Measurements from ENCODE around the gene RABGAP1L. TPM values are rescaled to one million over a fixed set of nuclear protein-coding genes. Genes with fewer than 3 reads are reported as not detected.

Gene RABGAP1L
- total RNA-seq, 1 experiment from 2014 or later: 29.3 TPM

DNA sequence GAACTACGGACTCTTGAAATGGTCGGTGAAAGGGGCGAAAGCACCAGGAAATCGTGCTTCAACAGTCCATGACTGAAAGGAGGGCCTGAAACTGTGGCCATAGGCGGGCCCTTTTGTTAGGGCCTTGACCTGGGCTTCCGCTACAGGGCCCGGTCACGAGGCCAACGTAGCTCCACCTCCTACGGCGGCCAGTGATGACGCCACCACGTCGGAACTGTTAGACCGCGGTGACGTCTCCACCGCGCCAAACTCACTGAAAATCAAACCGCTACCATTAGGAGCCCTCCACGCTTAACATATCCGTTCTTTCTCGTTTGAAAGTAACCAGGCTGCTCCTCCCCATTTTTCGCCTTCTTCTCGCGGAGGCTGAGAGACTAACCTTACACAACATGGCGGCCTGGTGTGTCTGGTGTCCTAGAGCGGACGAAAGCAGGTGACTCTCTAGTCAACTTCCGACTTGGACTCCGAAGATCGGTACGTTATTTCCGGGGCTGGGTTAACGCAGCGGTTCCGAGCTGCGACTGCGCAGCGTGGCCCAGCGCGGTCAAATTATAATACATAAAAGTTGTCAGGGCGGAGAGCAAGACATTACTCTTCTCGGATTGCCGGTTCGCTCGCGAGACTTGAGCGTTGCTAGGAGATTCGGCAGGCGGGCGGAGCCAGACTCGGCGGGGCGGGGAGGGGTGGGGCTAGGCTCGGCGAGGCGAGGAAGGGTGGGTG, 840.1 kb downstream of the RABGAP1L start (continued):
- TF ChIP-seq, protein P1, sequence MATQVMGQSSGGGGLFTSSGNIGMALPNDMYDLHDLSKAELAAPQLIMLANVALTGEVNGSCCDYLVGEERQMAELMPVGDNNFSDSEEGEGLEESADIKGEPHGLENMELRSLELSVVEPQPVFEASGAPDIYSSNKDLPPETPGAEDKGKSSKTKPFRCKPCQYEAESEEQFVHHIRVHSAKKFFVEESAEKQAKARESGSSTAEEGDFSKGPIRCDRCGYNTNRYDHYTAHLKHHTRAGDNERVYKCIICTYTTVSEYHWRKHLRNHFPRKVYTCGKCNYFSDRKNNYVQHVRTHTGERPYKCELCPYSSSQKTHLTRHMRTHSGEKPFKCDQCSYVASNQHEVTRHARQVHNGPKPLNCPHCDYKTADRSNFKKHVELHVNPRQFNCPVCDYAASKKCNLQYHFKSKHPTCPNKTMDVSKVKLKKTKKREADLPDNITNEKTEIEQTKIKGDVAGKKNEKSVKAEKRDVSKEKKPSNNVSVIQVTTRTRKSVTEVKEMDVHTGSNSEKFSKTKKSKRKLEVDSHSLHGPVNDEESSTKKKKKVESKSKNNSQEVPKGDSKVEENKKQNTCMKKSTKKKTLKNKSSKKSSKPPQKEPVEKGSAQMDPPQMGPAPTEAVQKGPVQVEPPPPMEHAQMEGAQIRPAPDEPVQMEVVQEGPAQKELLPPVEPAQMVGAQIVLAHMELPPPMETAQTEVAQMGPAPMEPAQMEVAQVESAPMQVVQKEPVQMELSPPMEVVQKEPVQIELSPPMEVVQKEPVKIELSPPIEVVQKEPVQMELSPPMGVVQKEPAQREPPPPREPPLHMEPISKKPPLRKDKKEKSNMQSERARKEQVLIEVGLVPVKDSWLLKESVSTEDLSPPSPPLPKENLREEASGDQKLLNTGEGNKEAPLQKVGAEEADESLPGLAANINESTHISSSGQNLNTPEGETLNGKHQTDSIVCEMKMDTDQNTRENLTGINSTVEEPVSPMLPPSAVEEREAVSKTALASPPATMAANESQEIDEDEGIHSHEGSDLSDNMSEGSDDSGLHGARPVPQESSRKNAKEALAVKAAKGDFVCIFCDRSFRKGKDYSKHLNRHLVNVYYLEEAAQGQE (IDR thresholded peaks at IDR 0.05; ENCODE audit: low read depth): no peak
- TF ChIP-seq FOSL1 (IDR thresholded peaks at IDR 0.05; ENCODE audit: low read depth) (peak; percentile 17; the same call in 1 of the 2 replicates), RAD21 (IDR thresholded peaks at IDR 0.05; ENCODE audit: low read depth) (no peak)

GRCh38 chr1:174999936-175000696, 840.8 kb downstream of the RABGAP1L start, which contains the start of gene CACYBP:
TSS of gene CACYBP (plus strand) at chr1:174999947. CDS start at chr1:175000181, 234 bp downstream.
- no peak for ATAC-seq
- POLR2A ChIA-PET: interaction anchor here (0.6 to 2.6 kb wide), 12 partner anchors 11 to 224 kb away, joined by 3 to 21 read pairs (median 4); partner anchors contain the start of gene MRPS14
- Histone ChIP-seq H3K27me3 (ENCODE audit: insufficient read depth, low read length) (no peaks in the 10 kb centered on the region), H4K20me1 (ENCODE audit: insufficient read depth) (peaks cover 22% of the 10 kb centered on the region; the same call in 1 of the 2 replicates), H2AFZ (ENCODE audit: low read depth, low read length, poor library complexity, severe bottlenecking) (peak within 1 kb of the TSS; percentile 64), H3K36me3 (ENCODE audit: control insufficient read depth in 1 of 2, insufficient read depth in 2 of 2, low read length in 2 of 2) (no peaks in the 10 kb centered on the region; a peak in 1 of 4 replicates), H3K4me1 (ENCODE audit: control insufficient read depth in 1 of 2, insufficient read depth in 2 of 2, low read length in 2 of 2) (peaks cover 8 to 32% of the 10 kb centered on the region in 2 experiments), H3K4me3 (replicated peaks in 1 of 2; ENCODE audit: low read depth in 1 of 2, low read length in 2 of 2) (peak within 1 kb of the TSS; percentile 87 to 96), H3K4me2 (ENCODE audit: low read length) (peak within 1 kb of the TSS; percentile 91), H3K79me2 (ENCODE audit: insufficient read depth, low read length) (peaks cover 61% of the 10 kb centered on the region), H3K9me3 (ENCODE audit: control insufficient read depth in 1 of 2, insufficient read depth in 1 of 2, low read depth in 1 of 2, low read length in 2 of 2) (no peaks in the 10 kb centered on the region), H3K9ac (ENCODE audit: low read length) (peak within 1 kb of the TSS; percentile 99), H3K9me2 (ENCODE audit: insufficient read depth) (no peaks in the 10 kb centered on the region), H3K27ac (ENCODE audit: low read depth, low read length) (peak within 1 kb of the TSS; percentile 77)
- no peak for DNase-seq (ENCODE audit: low read depth, low spot score)
- CTCF ChIA-PET: interaction anchor here (0.9 to 1.5 kb wide), 4 partner anchors 11 to 117 kb away, joined by 3 to 6 read pairs (median 4); no protein-coding TSS in a partner anchor
- RAD21 ChIA-PET (ENCODE audit: low non-redundant PET in 1 of 2, low total read pairs in 2 of 2, uncharacterized antibody in 2 of 2, unreplicated experiment in 2 of 2): interaction anchor here in 1 of 2 experiments (1.1 kb wide), 1 partner anchor 125 kb away, joined by 3 read pairs; no protein-coding TSS in a partner anchor
- intact Hi-C loops (cut with micrococcal nuclease): loop anchor here (5.0 kb wide), 1 partner anchor 738 kb away; no protein-coding TSS in a partner anchor
- BruUV-seq (replicated peaks): no TSS peak
- TF ChIP-seq CBX3 (IDR thresholded peaks at IDR 0.05; ENCODE audit: low read depth): no peak; the same call in 1 of the 2 replicates
- TF ChIP-seq EGR1 (IDR thresholded peaks at IDR 0.05; ENCODE audit: low read depth): no peak
- TF ChIP-seq SP1 (IDR thresholded peaks at IDR 0.05; ENCODE audit: low read depth): no peak
- TF ChIP-seq YY1 (IDR thresholded peaks at IDR 0.05; ENCODE audit: extremely low read depth, insufficient replicate concordance, low read depth, low read length): no peak
- peak; percentile 81 for TF ChIP-seq POLR2AphosphoS5 (IDR thresholded peaks at IDR 0.05; ENCODE audit: low read depth, low read length)
- TF ChIP-seq ELF1 (IDR thresholded peaks at IDR 0.05; ENCODE audit: borderline replicate concordance, low read depth): no peak
- no peak for TF ChIP-seq ZBTB33 (IDR thresholded peaks at IDR 0.05; ENCODE audit: extremely low read depth, insufficient replicate concordance, low read length)
- no peak for TF ChIP-seq CEBPB (IDR thresholded peaks at IDR 0.05; ENCODE audit: low read depth)
- TF ChIP-seq, protein P2, sequence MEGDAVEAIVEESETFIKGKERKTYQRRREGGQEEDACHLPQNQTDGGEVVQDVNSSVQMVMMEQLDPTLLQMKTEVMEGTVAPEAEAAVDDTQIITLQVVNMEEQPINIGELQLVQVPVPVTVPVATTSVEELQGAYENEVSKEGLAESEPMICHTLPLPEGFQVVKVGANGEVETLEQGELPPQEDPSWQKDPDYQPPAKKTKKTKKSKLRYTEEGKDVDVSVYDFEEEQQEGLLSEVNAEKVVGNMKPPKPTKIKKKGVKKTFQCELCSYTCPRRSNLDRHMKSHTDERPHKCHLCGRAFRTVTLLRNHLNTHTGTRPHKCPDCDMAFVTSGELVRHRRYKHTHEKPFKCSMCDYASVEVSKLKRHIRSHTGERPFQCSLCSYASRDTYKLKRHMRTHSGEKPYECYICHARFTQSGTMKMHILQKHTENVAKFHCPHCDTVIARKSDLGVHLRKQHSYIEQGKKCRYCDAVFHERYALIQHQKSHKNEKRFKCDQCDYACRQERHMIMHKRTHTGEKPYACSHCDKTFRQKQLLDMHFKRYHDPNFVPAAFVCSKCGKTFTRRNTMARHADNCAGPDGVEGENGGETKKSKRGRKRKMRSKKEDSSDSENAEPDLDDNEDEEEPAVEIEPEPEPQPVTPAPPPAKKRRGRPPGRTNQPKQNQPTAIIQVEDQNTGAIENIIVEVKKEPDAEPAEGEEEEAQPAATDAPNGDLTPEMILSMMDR (IDR thresholded peaks at IDR 0.05 in 2 of 3, conservative IDR thresholded peaks at IDR 0.05 in 1 of 3; ENCODE audit: borderline replicate concordance in 1 of 3, insufficient read depth in 1 of 3, low read depth in 2 of 3, low read length in 2 of 3): no peak
- TF ChIP-seq EZH2phosphoT487 (IDR thresholded peaks at IDR 0.05; ENCODE audit: borderline replicate concordance): no peak
- no peak for TF ChIP-seq TCF7L2 (IDR thresholded peaks at IDR 0.05; ENCODE audit: borderline replicate concordance, extremely low read depth, insufficient read depth, insufficient read length)

Data from HCT116 (cell line).